ENCODE measurements around the gene VSX1. TPM values are rescaled to one million over a fixed set of nuclear protein-coding genes. Genes with fewer than 3 reads are reported as not detected.

Gene VSX1
- total RNA-seq, 1 donor from 2014 or later, result not detected

DNA sequence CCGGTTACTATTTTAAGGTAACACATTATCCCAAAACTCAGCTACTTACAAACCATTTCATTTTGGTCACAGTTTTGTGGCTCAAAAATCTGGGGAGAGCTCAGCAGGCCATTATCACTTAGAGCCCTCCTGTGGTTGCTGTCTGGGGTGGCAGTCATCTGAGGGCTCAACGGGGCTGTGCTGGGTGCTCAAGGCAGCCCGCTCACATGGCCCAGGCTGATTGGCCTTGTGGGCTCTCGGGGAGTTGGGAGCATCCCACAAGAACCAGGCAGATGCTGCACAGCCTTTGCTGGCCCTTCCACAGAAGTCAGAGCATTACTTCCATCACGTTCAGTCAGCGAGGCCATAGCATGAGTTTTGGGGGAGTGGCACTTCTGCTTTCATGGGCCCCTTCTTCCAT, 6.3 kb upstream of the VSX1 start:
- FAIRE-seq, result no peak

DNA sequence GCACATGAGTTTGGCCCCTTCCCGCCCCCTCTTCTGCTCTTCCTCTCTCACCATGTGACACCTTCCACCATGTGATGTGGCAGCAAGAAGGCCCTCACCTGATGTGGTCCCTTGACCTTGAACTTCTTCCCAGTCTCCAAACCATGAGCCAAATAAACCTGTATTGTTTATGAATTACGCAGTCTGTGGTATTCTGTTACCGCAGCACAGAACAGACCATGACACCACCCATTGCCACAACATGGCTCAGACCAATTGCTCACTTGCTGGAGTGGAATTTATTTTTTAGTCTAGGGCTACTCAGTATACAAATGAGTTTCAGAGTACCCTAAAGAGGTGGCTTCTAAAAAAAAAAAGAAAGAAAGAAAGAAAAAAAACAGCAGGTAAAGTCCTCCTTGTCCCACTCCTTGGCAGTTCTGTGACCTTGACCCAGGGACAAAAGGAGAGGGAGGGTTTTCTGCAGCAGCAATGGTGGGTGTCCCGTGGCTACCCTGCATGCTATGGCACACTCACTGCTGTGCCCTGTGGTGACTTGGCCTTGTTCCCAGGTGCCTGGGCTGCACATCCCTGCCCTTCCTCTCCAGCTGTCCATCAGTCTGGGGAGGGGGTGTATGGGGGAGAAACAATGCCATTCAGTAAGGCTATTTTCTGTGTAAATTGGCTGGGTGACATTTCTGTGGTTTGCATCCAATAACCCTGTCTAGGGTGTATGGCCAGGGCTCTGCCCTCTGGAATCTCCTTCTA, 5.4 kb upstream of the VSX1 start:
- no peak for DNase-seq (ENCODE audit: low spot score in 2 of 2)
- no peak for FAIRE-seq

More for the DNA sequence above, 6.3 kb upstream of the VSX1 start:
- DNase-seq (ENCODE audit: low spot score in 2 of 2), result no peak

- FAIRE-seq (no peak), DNase-seq (ENCODE audit: low spot score in 2 of 2) (no peak)
Measured at GRCh38 chr20:25085756-25086495, 4.0 kb upstream of the VSX1 start.

DNA sequence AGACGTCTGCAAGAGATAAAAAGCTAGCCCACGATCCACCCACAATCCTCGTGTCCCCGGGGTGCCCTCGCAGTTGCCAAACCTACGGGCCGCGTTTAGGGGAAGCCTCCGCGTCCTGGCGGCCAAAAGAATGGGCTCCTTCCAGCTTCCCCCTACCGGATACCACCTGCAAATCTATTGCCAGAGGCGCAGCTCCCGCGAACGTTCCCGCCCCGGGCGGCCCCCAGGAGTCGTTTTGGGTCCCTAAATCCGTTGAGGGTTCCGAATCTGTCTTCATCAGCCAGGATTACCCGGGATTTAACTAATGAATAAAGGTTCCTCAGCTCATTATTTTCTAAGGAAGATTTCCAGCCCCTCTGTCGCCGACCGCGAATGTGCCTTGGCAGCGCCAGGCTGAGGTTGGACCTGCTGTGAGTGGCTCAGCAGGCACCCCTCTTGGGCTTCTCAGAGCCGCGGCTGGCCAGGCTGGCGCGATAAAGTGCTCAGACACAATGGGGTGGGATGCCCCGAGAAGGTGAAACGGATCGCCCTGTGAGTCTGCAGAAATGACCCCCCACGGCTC, 2.8 kb upstream of the VSX1 start:
- DNase-seq (ENCODE audit: low spot score in 2 of 2), result peak in 1 of 2 donors; percentile 33
- FAIRE-seq, result no peak

- DNase-seq (ENCODE audit: low spot score in 2 of 2), result no peak
- no peak for FAIRE-seq
Measured at GRCh38 chr20:25083773-25084625, 2.1 kb upstream of the VSX1 start.

DNA sequence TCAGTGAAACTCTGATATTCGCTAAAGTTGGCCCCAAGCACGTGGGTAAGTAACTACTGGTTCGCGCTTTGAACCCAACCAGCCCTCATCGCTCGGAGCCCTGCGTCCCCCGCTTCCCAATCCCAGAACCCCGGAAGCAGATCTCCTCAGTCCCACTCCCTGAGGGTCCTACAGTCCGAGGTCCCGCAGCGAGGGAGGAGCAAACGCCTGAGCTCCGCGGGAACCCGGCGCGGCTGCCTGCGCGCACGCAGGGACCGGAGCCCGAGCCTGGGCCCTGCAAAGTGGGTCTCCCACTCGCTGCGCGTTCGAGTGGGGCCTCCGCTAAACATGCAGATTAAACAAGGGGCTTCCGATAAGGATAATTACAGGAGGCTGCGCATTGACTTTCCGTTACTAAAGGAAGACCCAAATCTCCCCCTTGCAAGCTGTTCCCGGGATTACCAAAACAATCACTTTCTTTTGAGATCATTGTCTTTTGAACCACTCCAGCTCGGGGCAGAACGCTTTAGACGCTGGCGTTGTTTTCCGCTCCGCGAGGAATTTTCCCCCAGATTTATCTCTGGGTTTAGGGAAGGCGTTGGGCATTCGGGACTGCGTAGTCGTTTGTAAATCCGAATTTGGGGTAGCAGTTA, 1.3 kb upstream of the VSX1 start:
- no peak for DNase-seq (ENCODE audit: low spot score in 2 of 2)
- FAIRE-seq, result no peak

DNA sequence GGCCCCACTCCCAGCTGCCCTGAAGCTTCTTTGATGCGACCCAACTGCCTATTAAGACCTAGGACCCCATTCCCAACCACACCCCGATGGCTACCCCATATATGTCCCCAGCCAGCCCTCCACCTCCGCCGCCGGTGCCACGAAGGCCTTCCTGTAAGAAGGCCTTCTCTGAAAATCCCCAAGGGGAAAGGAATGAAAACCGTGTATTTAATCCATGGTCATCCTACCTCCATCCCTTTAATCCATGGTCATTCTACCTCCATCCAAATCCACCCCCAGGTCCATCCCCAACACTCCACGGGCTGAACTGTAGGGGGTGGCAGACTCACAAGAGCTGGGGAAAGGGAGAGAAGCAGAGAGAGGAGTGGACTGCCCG, 545 bp upstream of the VSX1 start:
- FAIRE-seq, result no peak
- DNase-seq (ENCODE audit: low spot score in 2 of 2), result no peak

- DNase-seq (ENCODE audit: low spot score in 2 of 2) (no peak), FAIRE-seq (no peak)
Measured at GRCh38 chr20:25081065-25081729, 744 bp downstream of the VSX1 start.

DNA sequence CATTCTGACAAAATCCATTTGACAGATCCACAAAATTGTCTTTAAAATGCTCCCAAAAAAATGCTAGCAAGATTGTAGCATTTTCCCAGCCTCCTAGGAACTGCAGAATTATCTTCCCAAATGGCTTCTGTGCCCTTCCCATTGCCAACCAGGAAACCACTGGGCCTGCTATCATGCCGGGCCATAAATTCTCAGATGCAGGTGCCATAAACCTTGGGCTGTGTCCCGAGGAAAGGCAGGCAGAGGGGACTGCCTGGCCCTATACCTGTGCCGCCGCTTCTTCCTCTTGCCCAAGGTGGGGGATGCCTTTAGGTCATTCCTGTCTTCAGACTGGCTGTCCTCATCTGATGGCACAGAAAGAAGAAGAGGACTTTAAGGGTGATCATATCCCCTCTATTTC, 2.8 kb downstream of the VSX1 start:
- DNase-seq (ENCODE audit: low spot score in 2 of 2), result no peak
- no peak for FAIRE-seq

GRCh38 chr20:25078662-25079061, 3.3 kb downstream of the VSX1 start:
- FAIRE-seq (no peak), DNase-seq (ENCODE audit: low spot score in 2 of 2) (no peak)

DNA sequence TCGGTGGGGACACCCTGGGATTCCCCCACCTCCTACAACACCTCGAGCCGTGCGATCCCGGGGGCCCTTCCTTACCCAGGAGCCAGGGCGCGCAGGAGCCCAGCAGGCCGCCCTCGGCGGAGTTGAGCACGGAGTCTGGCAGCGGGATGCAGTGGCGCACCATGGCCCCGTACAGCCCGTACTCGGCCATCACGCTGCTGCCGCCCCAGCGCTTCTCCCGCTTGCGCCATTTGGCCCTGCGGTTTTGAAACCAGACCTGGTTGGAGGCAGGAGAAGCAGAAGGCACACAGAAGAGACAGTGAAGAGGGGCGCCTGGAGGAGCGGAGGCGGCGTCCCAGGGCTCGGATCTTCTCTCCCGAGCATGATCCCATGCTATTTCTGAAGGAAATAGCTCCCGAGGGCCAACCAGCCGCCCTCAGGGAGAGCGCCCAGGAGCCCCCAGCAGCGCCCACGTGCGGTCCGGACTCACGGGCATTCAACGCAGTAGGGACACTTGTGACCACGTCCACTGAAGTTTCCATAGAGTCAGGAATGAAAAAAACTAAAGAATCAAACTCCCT, 4.3 kb downstream of the VSX1 start:
- DNase-seq (ENCODE audit: low spot score in 2 of 2) (no peak), FAIRE-seq (no peak)

- DNase-seq (ENCODE audit: low spot score in 2 of 2), result no peak
- FAIRE-seq, result no peak
Measured at GRCh38 chr20:25076731-25077609, 5.0 kb downstream of the VSX1 start.

- DNase-seq (ENCODE audit: low spot score in 2 of 2) (no peak), FAIRE-seq (no peak)
Measured at GRCh38 chr20:25076201-25076600, 5.7 kb downstream of the VSX1 start.

- DNase-seq (ENCODE audit: low spot score in 2 of 2), result no peak
- FAIRE-seq, result no peak
Measured at GRCh38 chr20:25073544-25073943, 8.4 kb downstream of the VSX1 start.

DNA sequence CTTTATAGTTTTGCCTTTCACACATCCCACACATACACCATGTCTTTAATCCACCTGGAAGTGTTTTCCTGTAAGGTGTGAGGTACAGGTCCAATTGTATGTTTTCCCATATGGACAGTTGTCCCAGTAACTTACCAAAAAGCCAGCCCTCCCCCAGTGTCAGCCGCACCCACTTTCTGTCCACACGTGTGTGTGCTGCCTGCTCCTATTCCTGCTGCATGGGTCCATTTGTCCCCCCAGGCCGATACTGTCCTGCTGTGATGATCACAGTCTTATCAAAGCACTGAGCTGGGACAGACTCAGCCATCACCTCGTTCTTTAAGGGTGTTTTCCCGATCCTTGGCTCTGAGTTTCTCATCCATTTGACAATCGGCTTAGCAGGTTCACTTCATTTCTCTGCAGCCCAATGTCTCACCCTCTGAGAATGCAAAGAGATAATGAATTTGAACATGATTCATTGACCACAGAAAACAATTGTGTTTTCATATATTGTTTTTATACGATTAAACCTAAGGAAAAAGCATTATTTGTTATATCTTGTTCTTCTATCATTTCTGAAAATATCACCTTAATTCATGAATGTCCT, 9.6 kb downstream of the VSX1 start:
- DNase-seq (ENCODE audit: low spot score in 2 of 2) (no peak), FAIRE-seq (no peak)

GRCh38 chr20:25071734-25072133, 10.2 kb downstream of the VSX1 start:
- FAIRE-seq, result no peak

DNA sequence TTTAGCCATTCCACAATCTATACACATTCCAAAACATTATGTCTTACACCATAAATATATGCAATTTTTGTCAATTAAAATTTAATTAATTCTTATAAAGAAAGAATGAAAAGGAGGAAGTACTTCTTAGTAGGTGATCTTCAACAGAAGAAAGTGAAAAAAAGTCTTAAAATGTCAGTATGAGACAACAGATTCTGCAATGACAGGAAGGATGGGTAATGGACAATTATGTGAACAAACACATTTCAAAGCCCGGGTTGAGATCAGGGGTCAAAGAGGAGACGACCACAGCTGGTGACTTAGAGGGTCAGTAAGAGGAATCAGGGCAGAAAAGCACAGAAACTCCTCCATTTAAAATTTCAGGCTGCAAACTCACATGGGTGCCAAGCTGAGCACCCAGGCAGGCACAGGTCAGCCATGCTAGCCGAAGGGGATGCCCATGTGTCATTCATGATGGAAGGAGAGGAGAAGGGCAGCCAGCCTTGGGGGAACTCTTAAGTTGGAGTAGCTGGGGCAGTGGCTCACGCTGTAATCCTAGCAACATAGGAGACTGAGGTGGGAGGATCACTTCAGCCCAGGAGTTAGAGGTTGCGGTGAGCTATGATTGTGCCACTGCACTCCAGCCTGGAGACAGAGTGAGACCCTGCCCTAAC, 11.0 kb downstream of the VSX1 start:
- FAIRE-seq (no peak), DNase-seq (ENCODE audit: low spot score in 2 of 2) (no peak)

More at GRCh38 chr20:25071734-25072133, 10.2 kb downstream of the VSX1 start:
- DNase-seq (ENCODE audit: low spot score in 2 of 2), result no peak

Data from frontal cortex (tissue), 4 donors.